Activated CD8-positive, alpha-beta memory T cell treated with anti-CD3 and anti-CD28 coated beads for 1 hour (primary cell): ENCODE measurements around the gene DIAPH3.

Source experiments
- DNase-seq, 2 donors: peaks; one replicate each; pipeline ENCODE4 v3.0.0-alpha.2; 2020; ENCODE audit warnings: low read depth in 1 of 2; ENCODE audit errors: extremely low read depth in 1 of 2

The DIAPH3 gene

GRCh38 chr13:60028021-60028420 is 135.7 kb downstream of the DIAPH3 start:
- no peak for DNase-seq

GRCh38 chr13:60026286-60026685 is 137.4 kb downstream of the DIAPH3 start:
- no peak for DNase-seq

- DNase-seq = no peak
Observed at GRCh38 chr13:60020288-60020687, 143.4 kb downstream of the DIAPH3 start.

GRCh38 chr13:60019119-60019993 is 144.4 kb downstream of the DIAPH3 start:
- DNase-seq = no peak

GRCh38 chr13:60018536-60018935 is 145.2 kb downstream of the DIAPH3 start:
- no peak for DNase-seq

- no peak for DNase-seq
Observed at GRCh38 chr13:60016229-60016628, 147.5 kb downstream of the DIAPH3 start.

- no peak for DNase-seq
Observed at GRCh38 chr13:60013166-60013565, 150.6 kb downstream of the DIAPH3 start.

GRCh38 chr13:60012488-60012887 is 151.2 kb downstream of the DIAPH3 start:
- DNase-seq = no peak

GRCh38 chr13:60009300-60010253 is 154.2 kb downstream of the DIAPH3 start:
- no peak for DNase-seq

- DNase-seq = no peak
Observed at GRCh38 chr13:60001889-60002288, 161.8 kb downstream of the DIAPH3 start.

- DNase-seq = no peak
Observed at GRCh38 chr13:60000976-60001375, 162.8 kb downstream of the DIAPH3 start.

- DNase-seq = no peak
Observed at GRCh38 chr13:60000081-60000480, 163.6 kb downstream of the DIAPH3 start.

GRCh38 chr13:59997976-59998375 is 165.8 kb downstream of the DIAPH3 start:
- DNase-seq = no peak

- DNase-seq = no peak
Observed at GRCh38 chr13:59996461-59996980, 167.2 kb downstream of the DIAPH3 start.

- no peak for DNase-seq
Observed at GRCh38 chr13:59991395-59991794, 172.3 kb downstream of the DIAPH3 start.

GRCh38 chr13:59982631-59983382 is 180.9 kb downstream of the DIAPH3 start:
- no peak for DNase-seq

GRCh38 chr13:59979589-59979988 is 184.1 kb downstream of the DIAPH3 start:
- DNase-seq = no peak

GRCh38 chr13:59978862-59979261 is 184.9 kb downstream of the DIAPH3 start:
- no peak for DNase-seq

GRCh38 chr13:59976856-59977255 is 186.9 kb downstream of the DIAPH3 start:
- no peak for DNase-seq

GRCh38 chr13:59975807-59976435 is 187.8 kb downstream of the DIAPH3 start:
- no peak for DNase-seq
